OCI-M2 (cell line): ENCODE results near the gene KRTAP13-1.

Source experiments
- DNase-seq: peaks from one replicate; lab custom pipeline; 2025; ENCODE audit not compliant: unreplicated experiment; lab: John Stamatoyannopoulos, UW

KRTAP13-1 gene

DNA sequence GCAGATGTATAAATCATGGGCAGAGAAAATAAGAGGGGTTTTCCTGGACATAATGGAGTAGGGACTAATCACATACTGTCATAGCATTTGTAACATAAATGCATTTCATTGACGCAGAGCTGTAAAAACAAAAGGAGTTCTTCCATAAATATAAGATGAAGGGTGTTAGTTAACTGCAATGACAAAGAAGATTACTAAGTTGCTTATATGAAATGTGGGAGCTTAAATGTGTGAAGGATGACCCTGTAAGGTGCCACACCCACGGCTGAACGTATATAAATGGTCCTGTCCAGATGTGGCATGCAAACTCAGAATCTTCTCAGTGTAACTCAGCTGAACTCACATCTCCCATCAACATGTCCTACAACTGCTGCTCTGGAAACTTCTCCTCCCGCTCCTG, at the start of gene KRTAP13-1:
TSS of gene KRTAP13-1 (plus strand) at position 301 of the 400 bp plus-strand sequence. CDS start at position 357, 56 bp downstream.
- DNase-seq: no peak

- DNase-seq: no peak
These were observed 47.3 kb upstream of the KRTAP13-1 start, which contains the start of gene KRTAP23-1 for GRCh38 chr21:30348506-30348905. Gene KRTAP23-1 (minus strand): TSS chr21:30348606. CDS start chr21:30348606, 0 bp downstream.

DNA sequence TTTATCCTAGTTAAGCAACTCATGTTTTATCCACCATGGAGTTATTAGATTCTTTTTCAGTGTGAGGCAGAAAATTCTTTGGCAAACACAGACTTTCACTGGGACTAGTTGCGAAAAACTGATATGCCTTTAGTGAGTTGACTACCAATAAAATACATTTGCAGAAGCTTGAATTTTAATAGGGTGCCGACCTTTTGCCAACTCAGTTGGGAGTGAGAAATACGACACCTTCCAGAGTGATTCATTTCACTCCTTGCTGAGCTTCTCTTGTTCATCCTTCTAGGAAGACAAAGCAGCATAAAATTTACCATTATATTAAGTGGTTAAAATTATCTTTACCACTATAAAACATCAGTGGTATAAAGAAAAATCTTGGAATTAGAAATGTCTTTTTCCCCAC, 46.3 kb upstream of the KRTAP13-1 start:
- no peak for DNase-seq

GRCh38 chr21:30351534-30351933, 44.3 kb upstream of the KRTAP13-1 start:
- no peak for DNase-seq

GRCh38 chr21:30354308-30355005, 41.4 kb upstream of the KRTAP13-1 start:
- no peak for DNase-seq

GRCh38 chr21:30355906-30356305, 39.9 kb upstream of the KRTAP13-1 start:
- DNase-seq: no peak

DNA sequence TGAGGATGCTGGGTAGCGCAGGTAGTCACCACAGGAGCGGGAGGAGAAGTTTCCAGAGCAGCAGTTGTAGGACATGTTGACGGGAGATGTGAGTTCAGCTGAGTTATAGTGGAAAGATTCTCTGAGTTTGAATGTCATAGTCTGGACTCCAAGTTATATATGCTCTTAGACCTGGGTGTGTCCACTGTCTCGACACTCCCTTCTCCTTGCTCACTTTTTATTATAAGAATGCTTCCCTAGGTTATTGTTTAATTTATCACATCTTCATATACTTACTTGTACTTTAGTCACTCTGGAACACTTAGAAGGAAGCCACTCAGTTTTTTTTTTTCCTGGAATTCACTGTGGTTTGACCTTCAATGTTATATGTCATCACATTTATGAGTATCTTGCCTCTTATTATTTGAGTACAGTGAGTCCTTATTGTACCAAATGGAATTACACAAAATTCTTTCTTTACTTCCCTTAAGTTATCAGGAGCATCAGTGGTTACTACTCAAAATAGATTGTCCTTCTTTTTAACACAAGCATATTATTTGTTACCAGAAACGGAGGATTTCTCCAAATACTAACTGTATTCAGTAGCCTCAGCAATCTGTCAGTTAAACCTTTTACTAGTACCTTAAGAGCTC, 23.6 kb upstream of the KRTAP13-1 start, which contains the start of gene KRTAP13-2:
TSS of gene KRTAP13-2 (minus strand) at position 133 of the 632 bp plus-strand sequence. CDS start at position 75, 58 bp downstream.
- DNase-seq: no peak

DNA sequence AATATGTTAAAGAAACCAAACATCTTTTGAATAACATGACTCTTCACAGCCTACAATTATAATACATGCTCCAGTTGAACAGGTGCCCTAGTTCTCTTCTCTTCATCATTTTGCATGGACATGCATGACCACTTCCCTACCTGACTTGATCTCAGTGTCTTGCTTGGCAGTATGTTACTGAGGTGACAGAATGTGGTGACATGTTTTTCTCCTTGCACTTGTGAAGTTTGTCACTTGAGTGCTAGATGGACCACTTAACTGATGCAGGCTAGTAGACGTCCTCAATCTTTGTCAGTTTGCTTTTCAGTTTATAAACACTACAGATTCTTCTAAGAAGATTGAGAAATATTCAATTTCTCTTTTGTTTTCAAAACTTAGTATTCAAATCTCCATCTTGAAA, 13.6 kb upstream of the KRTAP13-1 start:
- no peak for DNase-seq

DNA sequence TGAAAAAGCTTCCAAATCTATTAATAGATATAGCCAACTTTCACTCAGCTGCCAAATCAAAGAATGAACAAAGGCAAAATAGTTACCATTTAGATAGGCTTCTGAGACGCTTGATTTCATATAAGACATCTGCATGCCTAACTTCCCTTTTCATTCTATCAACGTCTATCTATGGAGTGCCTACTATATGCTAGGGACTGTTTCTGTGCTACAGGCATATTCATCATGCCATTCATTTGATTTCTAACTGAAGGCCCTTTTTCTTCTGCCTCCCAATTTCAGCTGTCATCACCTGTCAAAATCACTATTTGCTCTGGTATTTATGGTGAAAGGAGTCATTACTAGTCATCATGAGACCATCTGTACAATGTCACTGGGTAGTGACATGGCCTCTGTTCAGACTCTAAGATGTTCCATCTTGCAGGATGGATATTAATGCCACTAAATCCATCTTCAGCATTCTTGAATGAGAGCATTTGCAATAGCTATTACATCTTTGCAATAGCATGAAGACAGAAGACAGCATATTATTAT, 4.3 kb upstream of the KRTAP13-1 start:
- no peak for DNase-seq

DNA sequence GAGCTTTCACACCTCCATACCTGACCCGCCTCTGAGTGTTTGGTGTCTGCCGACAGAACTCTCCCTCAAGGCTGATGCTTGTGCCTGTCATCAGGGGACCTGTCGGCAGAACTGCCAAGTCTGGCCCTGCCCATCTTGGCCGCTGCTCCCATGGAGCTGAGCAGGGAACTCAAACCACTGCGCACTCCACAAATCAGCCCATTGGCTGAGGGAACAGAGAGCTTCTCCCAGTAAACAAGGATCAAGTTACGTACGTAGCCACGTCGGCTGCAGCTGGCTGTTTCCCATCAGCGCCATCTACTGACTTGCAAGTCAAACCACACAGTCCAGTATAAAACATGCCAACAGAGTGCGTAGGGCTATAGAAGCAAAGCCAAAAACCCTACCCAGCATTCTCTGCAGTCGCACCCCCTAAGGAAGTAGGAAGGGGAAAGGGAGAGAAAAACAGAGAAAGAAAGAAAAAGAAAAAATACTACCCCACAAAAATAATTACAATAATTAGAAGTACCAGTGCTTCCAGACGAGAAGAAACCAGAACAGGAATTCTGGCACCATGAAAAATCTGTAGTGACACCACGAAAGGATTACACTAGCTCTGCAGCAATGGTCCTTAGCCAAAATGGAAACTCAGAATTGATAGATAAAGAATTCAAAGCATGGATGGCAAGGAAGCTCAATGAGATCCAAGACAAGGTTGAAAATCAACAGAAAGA, 13.1 kb downstream of the KRTAP13-1 start:
- DNase-seq: no peak

- no peak for DNase-seq
These were observed 20.2 kb downstream of the KRTAP13-1 start for GRCh38 chr21:30415993-30416392.

DNA sequence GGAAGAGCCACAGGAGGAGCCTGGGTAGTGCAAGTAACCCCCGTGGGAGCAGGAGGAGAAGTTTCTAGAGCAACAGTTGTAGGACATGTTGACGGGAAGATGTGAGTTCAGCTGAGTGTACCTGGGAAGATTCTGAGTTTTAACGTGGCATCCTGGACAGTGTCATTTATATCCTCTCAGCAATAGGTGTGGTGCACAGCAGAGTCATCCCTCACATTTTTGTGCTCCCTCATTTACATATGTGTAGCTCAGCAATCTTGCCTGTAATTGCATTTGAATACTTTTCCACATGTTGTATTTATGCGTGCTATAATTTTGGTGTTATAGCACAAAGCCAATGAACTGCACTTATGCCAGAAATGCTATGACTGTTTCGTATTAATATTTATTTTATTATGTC, 30.0 kb downstream of the KRTAP13-1 start, which contains the start of gene KRTAP13-3:
TSS of gene KRTAP13-3 (minus strand) at position 101 of the 400 bp plus-strand sequence. CDS start at position 87, 14 bp downstream.
- DNase-seq: no peak

DNA sequence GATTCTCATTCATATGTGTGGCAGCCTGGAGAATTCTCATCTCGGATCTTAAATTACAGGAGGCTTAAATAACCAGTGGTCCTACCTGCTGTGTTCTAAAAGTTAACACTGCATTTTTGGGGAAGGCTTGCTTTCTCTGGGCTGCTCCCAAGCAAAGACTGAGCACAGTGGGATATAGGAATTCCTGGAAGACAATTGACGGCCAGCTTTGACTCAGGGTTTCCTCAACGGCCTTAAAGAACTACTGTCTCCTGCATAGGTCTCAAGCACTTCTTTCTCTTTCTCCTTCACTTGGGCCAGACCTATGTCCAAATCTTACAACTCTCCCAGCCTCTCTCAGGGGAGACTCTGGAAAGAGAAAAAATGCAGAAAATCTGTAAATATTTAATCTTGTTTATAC, 30.9 kb downstream of the KRTAP13-1 start:
- no peak for DNase-seq

DNA sequence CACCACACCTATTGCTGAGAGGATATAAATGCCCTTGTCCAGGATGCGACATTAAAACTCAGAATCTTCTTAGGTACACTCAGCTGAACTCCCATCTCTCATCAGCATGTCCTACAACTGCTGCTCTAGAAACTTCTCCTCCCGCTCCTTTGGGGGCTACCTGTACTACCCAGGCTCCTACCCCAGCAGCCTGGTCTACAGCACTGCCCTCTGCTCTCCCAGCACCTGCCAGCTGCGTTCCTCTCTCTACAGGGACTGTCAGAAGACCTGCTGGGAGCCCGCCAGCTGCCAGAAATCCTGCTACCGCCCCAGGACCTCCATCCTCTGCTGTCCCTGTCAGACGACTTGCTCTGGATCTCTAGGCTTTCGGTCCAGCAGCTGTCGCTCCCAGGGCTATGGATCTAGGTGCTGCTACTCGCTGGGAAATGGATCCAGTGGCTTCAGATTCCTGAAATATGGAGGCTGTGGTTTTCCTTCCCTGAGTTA, 34.4 kb downstream of the KRTAP13-1 start, which contains the start of gene KRTAP13-4:
TSS of gene KRTAP13-4 (plus strand) at position 51 of the 486 bp plus-strand sequence. CDS start at position 107, 56 bp downstream.
- DNase-seq: no peak

DNA sequence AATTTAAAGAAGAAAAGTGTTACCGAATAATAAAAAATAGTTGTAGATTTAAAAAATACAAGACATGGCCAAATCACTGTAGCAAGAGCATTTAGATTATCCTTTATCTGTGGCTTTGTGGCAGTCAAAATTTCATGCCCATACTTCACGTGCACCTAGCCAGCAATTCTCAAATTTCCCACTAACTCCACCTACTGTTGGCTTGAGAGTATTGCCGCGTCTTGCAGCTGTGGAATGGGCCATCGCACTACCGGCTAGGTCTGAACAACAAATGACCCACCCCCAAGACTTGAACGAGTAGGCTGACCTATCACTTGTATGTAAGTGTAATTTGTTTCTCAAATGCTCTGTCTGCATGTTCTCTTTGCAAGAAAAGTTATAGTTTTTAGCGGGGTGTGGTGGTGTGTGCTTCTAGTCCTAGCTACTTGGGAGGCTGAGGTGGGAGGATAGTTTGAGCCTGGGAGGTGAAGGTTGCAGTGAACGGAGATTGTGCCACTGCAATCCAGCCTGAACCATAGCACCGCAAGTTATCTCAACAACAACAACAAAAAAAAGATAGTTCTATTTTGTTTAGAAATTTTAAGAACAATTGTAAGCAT, 38.3 kb downstream of the KRTAP13-1 start:
- DNase-seq: peak; percentile 11

DNA sequence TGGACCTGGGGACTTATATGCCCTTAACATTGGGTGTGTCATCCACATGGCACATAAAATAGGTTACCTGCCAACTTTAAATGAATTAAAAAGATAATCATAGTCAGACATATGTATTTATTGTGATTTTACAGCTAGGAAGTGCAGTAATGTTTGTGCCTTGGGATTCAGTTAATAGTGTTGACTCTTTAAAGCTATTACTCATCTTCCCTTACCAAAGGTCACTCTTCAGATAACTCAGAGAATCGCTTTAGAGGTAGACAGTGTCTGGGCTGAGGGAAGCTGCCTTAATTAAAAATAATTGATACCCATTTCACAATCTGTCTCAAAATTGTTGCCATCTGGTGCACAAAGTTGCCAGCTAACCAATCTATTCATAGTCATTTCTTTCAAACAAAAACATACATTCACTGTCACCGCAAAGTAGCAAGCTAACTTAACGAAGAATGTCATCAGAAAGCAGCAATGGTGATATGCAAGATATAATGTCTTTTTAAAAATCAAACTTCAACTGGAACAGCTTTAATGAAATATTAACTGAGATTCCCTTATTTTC, 41.3 kb downstream of the KRTAP13-1 start:
- DNase-seq: no peak

DNA sequence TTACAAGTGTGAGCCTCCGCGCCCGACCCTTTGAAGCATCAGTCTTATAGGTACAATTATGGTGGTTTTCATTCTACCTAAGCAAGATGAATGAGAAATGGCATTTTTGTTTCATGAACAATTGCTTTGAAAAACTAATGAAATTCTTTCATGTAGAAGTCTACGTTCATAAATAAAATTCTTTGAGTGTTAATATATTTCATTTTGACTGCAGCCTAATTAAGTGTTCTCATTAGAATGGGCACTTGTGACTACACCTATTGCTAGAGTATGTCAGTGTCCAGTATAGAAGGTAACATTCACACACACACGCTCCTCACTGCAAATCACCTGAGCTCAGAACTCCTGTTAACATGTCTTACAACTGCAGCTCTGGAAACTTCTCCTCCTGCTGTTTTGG, 44.1 kb downstream of the KRTAP13-1 start, which contains the start of gene KRTAP15-1:
TSS of gene KRTAP15-1 (plus strand) at position 301 of the 400 bp plus-strand sequence. CDS start at position 354, 53 bp downstream.
- DNase-seq: no peak

DNA sequence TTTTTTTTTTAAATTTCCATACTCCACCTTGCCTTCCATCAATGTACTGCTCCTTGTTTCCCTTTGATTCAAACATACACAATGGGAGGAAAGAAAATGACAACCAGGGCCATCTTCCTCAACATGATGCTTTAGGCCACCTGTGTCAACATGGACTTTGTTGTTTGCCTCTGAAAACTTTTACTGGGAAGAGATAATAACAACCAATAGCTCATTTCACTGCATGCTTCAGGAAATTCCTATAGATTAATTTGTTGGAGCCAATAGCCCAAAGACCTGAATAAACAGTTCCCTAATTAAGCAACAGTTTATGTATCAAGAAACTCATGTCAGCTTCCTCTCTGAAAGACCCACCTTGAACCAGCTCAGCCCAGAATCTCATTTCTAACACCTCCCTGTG, 47.4 kb downstream of the KRTAP13-1 start:
- DNase-seq: no peak

- no peak for DNase-seq
These were observed 48.4 kb downstream of the KRTAP13-1 start for GRCh38 chr21:30444204-30444603.
